NCI-H2196 (cell line): ENCODE measurements around the gene RAB11B.
"Not testable (repeated sequence)": the region's sequence is repeated elsewhere in the genome, so short reads cannot be mapped to it uniquely, and the experiment has no call there.

Experiments
- DNase-seq: peaks from one replicate; lab custom pipeline; 2025; ENCODE audit not compliant: unreplicated experiment; lab: John Stamatoyannopoulos, UW

The RAB11B gene

GRCh38 chr19:8370176-8371010 is 19.8 kb upstream of the RAB11B start:
- DNase-seq: no peak

GRCh38 chr19:8371011-8371804 is 19.0 kb upstream of the RAB11B start:
- no peak for DNase-seq

GRCh38 chr19:8373867-8374813 is 16.0 kb upstream of the RAB11B start:
- no peak for DNase-seq

- DNase-seq: not testable (repeated sequence)
These were observed 14.4 kb upstream of the RAB11B start for GRCh38 chr19:8375766-8376165.

GRCh38 chr19:8376373-8376974 is 13.7 kb upstream of the RAB11B start:
- not testable (repeated sequence) for DNase-seq

- no peak for DNase-seq
These were observed 12.6 kb upstream of the RAB11B start for GRCh38 chr19:8377598-8377997.

- not testable (repeated sequence) for DNase-seq
These were observed 10.8 kb upstream of the RAB11B start for GRCh38 chr19:8379156-8379891.

- not testable (repeated sequence) for DNase-seq
These were observed 5.6 kb upstream of the RAB11B start for GRCh38 chr19:8384569-8384968.

GRCh38 chr19:8385103-8385502 is 5.1 kb upstream of the RAB11B start:
- not testable (repeated sequence) for DNase-seq

GRCh38 chr19:8385566-8385965 is 4.6 kb upstream of the RAB11B start:
- DNase-seq: not testable (repeated sequence)

GRCh38 chr19:8386419-8386818 is 3.7 kb upstream of the RAB11B start:
- DNase-seq: not testable (repeated sequence)

- DNase-seq: no peak
These were observed 3.2 kb upstream of the RAB11B start for GRCh38 chr19:8386990-8387389.

GRCh38 chr19:8387688-8388611 is 2.2 kb upstream of the RAB11B start:
- DNase-seq: no peak

GRCh38 chr19:8388612-8388958 is 1.6 kb upstream of the RAB11B start:
- DNase-seq: no peak

GRCh38 chr19:8390617-8390981 is 439 bp downstream of the RAB11B start:
- DNase-seq: peak; percentile 94

- DNase-seq: no peak
These were observed 1.2 kb downstream of the RAB11B start for GRCh38 chr19:8391198-8392016.

GRCh38 chr19:8392017-8392591 is 1.9 kb downstream of the RAB11B start:
- DNase-seq: no peak
